NCI-H146 treated with DMSO at 0.1 percent for 48 hours (cell line): ENCODE data around the gene B3GNT9.
"Not testable (repeated sequence)": the region's sequence is repeated elsewhere in the genome, so short reads cannot be mapped to it uniquely, and the experiment has no call there.

Experiments
- DNase-seq: peaks from one replicate; lab custom pipeline; 2025; ENCODE audit not compliant: unreplicated experiment; lab: John Stamatoyannopoulos, UW

B3GNT9 gene

GRCh38 chr16:67151431-67152097, 766 bp upstream of the B3GNT9 start:
- DNase-seq: no peak

GRCh38 chr16:67150047-67150832, 558 bp downstream of the B3GNT9 start:
- no peak for DNase-seq

GRCh38 chr16:67149276-67150046, 1.3 kb downstream of the B3GNT9 start:
- no peak for DNase-seq

- no peak for DNase-seq
Observed at GRCh38 chr16:67148656-67149275, 2.0 kb downstream of the B3GNT9 start.

GRCh38 chr16:67148221-67148620, 2.6 kb downstream of the B3GNT9 start:
- no peak for DNase-seq

- DNase-seq: no peak
Observed at GRCh38 chr16:67147437-67148140, 3.2 kb downstream of the B3GNT9 start.

- DNase-seq: no peak
Observed at GRCh38 chr16:67146523-67147357, 4.1 kb downstream of the B3GNT9 start.

- no peak for DNase-seq
Observed at GRCh38 chr16:67145746-67146145, 5.1 kb downstream of the B3GNT9 start.

GRCh38 chr16:67144943-67145342, 5.9 kb downstream of the B3GNT9 start:
- DNase-seq: no peak

GRCh38 chr16:67142342-67142741, 8.5 kb downstream of the B3GNT9 start:
- DNase-seq: no peak

- no peak for DNase-seq
Observed at GRCh38 chr16:67141391-67141790, 9.4 kb downstream of the B3GNT9 start.

GRCh38 chr16:67137605-67138004, 13.2 kb downstream of the B3GNT9 start:
- DNase-seq: no peak

GRCh38 chr16:67129422-67129821, 21.4 kb downstream of the B3GNT9 start:
- no peak for DNase-seq

GRCh38 chr16:67128887-67129286, 21.9 kb downstream of the B3GNT9 start:
- no peak for DNase-seq

GRCh38 chr16:67128417-67128816, 22.4 kb downstream of the B3GNT9 start:
- no peak for DNase-seq

- DNase-seq: not testable (repeated sequence)
Observed at GRCh38 chr16:67122799-67123198, 28.0 kb downstream of the B3GNT9 start.

- no peak for DNase-seq
Observed at GRCh38 chr16:67120025-67120424, 30.8 kb downstream of the B3GNT9 start.

GRCh38 chr16:67117716-67118115, 33.1 kb downstream of the B3GNT9 start:
- DNase-seq: no peak

GRCh38 chr16:67116388-67117311, 34.1 kb downstream of the B3GNT9 start:
- DNase-seq: no peak
